Lower lobe of right lung (tissue), 2 donors: ENCODE data around the gene SNED1. TPM values are rescaled to one million over a fixed set of nuclear protein-coding genes. Genes with fewer than 3 reads are reported as not detected.

Experiments used
- ATAC-seq, 2 donors: fragments of 200-7000 bp; cut with Tn5 transposase; one replicate each; pipeline ENCODE4 v1.9.1; 2020 to 2022; ENCODE audit warnings: mild to moderate bottlenecking in 2 of 2, moderate library complexity in 2 of 2
- DNase-seq: peaks from one replicate; pipeline ENCODE4 v3.0.0-alpha.2; 2020
- H3K27ac ChIP-seq: fragments of 200-600 bp; one replicate; pipeline ENCODE4 v1.8.0; 2022
- H3K27me3 ChIP-seq: fragments of 200-600 bp; one replicate; pipeline ENCODE4 v1.8.0; 2022; ENCODE audit warnings: low read depth
- H3K36me3 ChIP-seq: fragments of 200-600 bp; one replicate; pipeline ENCODE4 v1.8.0; 2022; ENCODE audit warnings: mild to moderate bottlenecking
- H3K4me1 ChIP-seq: fragments of 200-600 bp; one replicate; pipeline ENCODE4 v1.8.0; 2022
- H3K4me3 ChIP-seq: fragments of 200-600 bp; one replicate; pipeline ENCODE4 v1.8.0; 2022; ENCODE audit warnings: mild to moderate bottlenecking
- H3K9me3 ChIP-seq: fragments of 200-600 bp; one replicate; pipeline ENCODE4 v1.8.0; 2022
- CTCF ChIP-seq: fragments of 200-600 bp; IDR thresholded peaks from one replicate; pipeline ENCODE4 v1.8.0; 2022; ENCODE audit warnings: antibody characterized with exemption, mild to moderate bottlenecking
- intact Hi-C: fragments of 100-400 bp; cut with DNase I; formaldehyde crosslinking; loops from one replicate; pipeline ENCODE4 v1.11.0; 2022
- total RNA-seq: library from RNA; stranded (reverse); fragmentation: NEBNext Ultra II Directional; extraction: Animal tissue kit (Norgen Biotek cat#: 25700); gene quantifications from one replicate; pipeline ENCODE4 v1.2.1, GENCODE V29; 2021
- donor health status: DM: no; HTN: yes; CAD: no; lungs with severe emphysema.

SNED1 gene
- total RNA-seq, 1 donor from 2014 or later, result 36.2 TPM

- DNase-seq (peak; percentile 66), ATAC-seq (peak; percentile 73 to 78)
- H3K4me1 ChIP-seq, result peaks cover 30% of the 10 kb centered on the region
- H3K36me3 ChIP-seq, result no peaks in the 10 kb centered on the region
- H3K27ac ChIP-seq, result peak overlapping the region; percentile 73
- no peaks in the 10 kb centered on the region for H3K27me3 ChIP-seq
- peak; percentile 13 for TF ChIP-seq CTCF
- intact Hi-C loops, result no loop called here
- H3K4me3 ChIP-seq, result peak overlapping the region; percentile 35
- H3K9me3 ChIP-seq, result peaks cover 5% of the 10 kb centered on the region
These were observed 11.4 kb downstream of the SNED1 start for GRCh38 chr2:241009601-241010530.

- Histone ChIP-seq H3K27ac (peak overlapping the region; percentile 73), H3K36me3 (no peaks in the 10 kb centered on the region), H3K4me3 (peak overlapping the region; percentile 35), H3K9me3 (no peaks in the 10 kb centered on the region), H3K4me1 (peaks cover 30% of the 10 kb centered on the region), H3K27me3 (no peaks in the 10 kb centered on the region)
- no peak for TF ChIP-seq CTCF
- intact Hi-C loops, result no loop called here
- DNase-seq, result peak; percentile 37
- peak; percentile 39 to 53 for ATAC-seq
These were observed 12.3 kb downstream of the SNED1 start for GRCh38 chr2:241010531-241011295.

GRCh38 chr2:241011296-241011600 is 12.8 kb downstream of the SNED1 start:
- H3K27ac ChIP-seq, result no peak overlapping the region
- intact Hi-C loops, result no loop called here
- no peak for DNase-seq

GRCh38 chr2:241011751-241012510 is 13.5 kb downstream of the SNED1 start:
- intact Hi-C loops, result no loop called here
- H3K4me3 ChIP-seq, result no peak overlapping the region
- H3K27me3 ChIP-seq, result no peaks in the 10 kb centered on the region
- ATAC-seq, result no peak
- peaks cover 30% of the 10 kb centered on the region for H3K4me1 ChIP-seq
- H3K9me3 ChIP-seq, result no peaks in the 10 kb centered on the region
- no peak overlapping the region for H3K27ac ChIP-seq
- no peak for TF ChIP-seq CTCF
- no peaks in the 10 kb centered on the region for H3K36me3 ChIP-seq
- DNase-seq, result peak; percentile 34

More at GRCh38 chr2:241011296-241011600, 12.8 kb downstream of the SNED1 start:
- no peaks in the 10 kb centered on the region for H3K9me3 ChIP-seq
- no peak for ATAC-seq
- no peak overlapping the region for H3K4me3 ChIP-seq
- H3K36me3 ChIP-seq, result no peaks in the 10 kb centered on the region
- no peak for TF ChIP-seq CTCF
- H3K4me1 ChIP-seq, result peaks cover 30% of the 10 kb centered on the region
- H3K27me3 ChIP-seq, result no peaks in the 10 kb centered on the region

GRCh38 chr2:241014224-241014623 is 15.8 kb downstream of the SNED1 start:
- DNase-seq (no peak), ATAC-seq (no peak)
- Histone ChIP-seq H3K4me1 (peaks cover 22% of the 10 kb centered on the region), H3K9me3 (no peaks in the 10 kb centered on the region), H3K27ac (no peak overlapping the region), H3K27me3 (no peaks in the 10 kb centered on the region), H3K4me3 (no peak overlapping the region), H3K36me3 (no peaks in the 10 kb centered on the region)
- TF ChIP-seq CTCF, result no peak
- intact Hi-C loops, result no loop called here
